Neural cell (in vitro differentiated cells): ENCODE data around the gene ARHGEF1.

Experiments used
- CTCF ChIP-seq: fragments of 450-650 bp; IDR thresholded peaks from 2 replicates; pipeline ENCODE4 v1.5.1; 2014; ENCODE audit warnings: antibody characterized with exemption, mild to moderate bottlenecking, moderate library complexity; ENCODE audit not compliant: poor library complexity, severe bottlenecking
- EZH2 ChIP-seq: fragments of 200-600, 300-800 bp; shearing (Covaris generic), sonication (generic); IDR thresholded peaks from 2 replicates; pipeline ENCODE4 v1.6.1; 2014; ENCODE audit warnings: antibody characterized with exemption, low read length, borderline replicate concordance, mild to moderate bottlenecking; ENCODE audit not compliant: insufficient read depth, poor library complexity, severe bottlenecking
- POLR2AphosphoS5 ChIP-seq: IDR thresholded peaks from 2 replicates; pipeline ENCODE4 v1.6.1; 2012
- RAD21 ChIP-seq: fragments of 450-650 bp; conservative IDR thresholded peaks from 2 replicates; pipeline ENCODE4 v1.6.1; 2014; ENCODE audit warnings: antibody characterized with exemption, mild to moderate bottlenecking, moderate library complexity
- REST ChIP-seq: IDR thresholded peaks from 2 replicates; pipeline ENCODE4 v1.6.1; 2012; ENCODE audit warnings: borderline replicate concordance
- TAF1 ChIP-seq: IDR thresholded peaks from 2 replicates; pipeline ENCODE4 v1.6.1; 2012; ENCODE audit warnings: low read depth

GRCh38 chr19:41925208-41926003 is 42.4 kb downstream of the ARHGEF1 start:
- TF ChIP-seq CTCF, result no peak
- TF ChIP-seq TAF1, result no peak
- TF ChIP-seq POLR2AphosphoS5, result no peak
- no peak for TF ChIP-seq REST
- TF ChIP-seq RAD21, result no peak
- TF ChIP-seq EZH2, result no peak
